ENCODE measurements around the gene EFNB3. TPM values are rescaled to one million over a fixed set of nuclear protein-coding genes. Genes with fewer than 3 reads are reported as not detected.

The EFNB3 gene
- total and polyA plus RNA-seq, 8 donors = 1.2 to 34.1 (median 30.4) TPM

GRCh38 chr17:7709031-7709430 is 4.0 kb downstream of the EFNB3 start:
- ATAC-seq (no peak), DNase-seq (no peak)
- Histone ChIP-seq H3K27me3 (peaks cover 19 to 88% of the 10 kb centered on the region in 2 donors), H3K4me1 (peaks cover 5 to 18% of the 10 kb centered on the region in 2 donors), H3K9me3 (no peaks in the 10 kb centered on the region), H3K4me3 (no peak overlapping the region), H3K36me3 (no peaks in the 10 kb centered on the region), H3K27ac (no peak overlapping the region)
- TF ChIP-seq, protein P1, sequence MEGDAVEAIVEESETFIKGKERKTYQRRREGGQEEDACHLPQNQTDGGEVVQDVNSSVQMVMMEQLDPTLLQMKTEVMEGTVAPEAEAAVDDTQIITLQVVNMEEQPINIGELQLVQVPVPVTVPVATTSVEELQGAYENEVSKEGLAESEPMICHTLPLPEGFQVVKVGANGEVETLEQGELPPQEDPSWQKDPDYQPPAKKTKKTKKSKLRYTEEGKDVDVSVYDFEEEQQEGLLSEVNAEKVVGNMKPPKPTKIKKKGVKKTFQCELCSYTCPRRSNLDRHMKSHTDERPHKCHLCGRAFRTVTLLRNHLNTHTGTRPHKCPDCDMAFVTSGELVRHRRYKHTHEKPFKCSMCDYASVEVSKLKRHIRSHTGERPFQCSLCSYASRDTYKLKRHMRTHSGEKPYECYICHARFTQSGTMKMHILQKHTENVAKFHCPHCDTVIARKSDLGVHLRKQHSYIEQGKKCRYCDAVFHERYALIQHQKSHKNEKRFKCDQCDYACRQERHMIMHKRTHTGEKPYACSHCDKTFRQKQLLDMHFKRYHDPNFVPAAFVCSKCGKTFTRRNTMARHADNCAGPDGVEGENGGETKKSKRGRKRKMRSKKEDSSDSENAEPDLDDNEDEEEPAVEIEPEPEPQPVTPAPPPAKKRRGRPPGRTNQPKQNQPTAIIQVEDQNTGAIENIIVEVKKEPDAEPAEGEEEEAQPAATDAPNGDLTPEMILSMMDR (IDR thresholded peaks at IDR 0.05) = no peak
- intact Hi-C loops (cut with DNase I) = no loop called here

DNA sequence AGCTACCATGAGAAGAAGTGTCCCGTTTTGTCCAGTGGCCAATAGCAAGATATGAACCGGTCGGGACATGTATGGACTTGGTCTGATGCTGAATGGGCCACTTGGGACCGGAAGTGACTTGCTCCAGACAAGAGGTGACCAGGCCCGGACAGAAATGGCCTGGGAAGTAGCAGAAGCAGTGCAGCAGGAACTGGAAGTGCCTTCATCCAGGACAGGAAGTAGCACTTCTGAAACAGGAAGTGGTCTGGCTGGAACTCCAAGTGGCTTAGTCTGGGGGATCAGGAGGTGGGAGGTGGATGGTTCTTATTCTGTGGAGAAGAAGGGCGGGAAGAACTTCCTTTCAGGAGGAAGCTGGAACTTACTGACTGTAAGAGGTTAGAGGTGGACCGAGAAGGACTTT is 5.3 kb downstream of the EFNB3 start:
- no peaks in the 10 kb centered on the region for H3K36me3 ChIP-seq
- TF ChIP-seq, protein P1 (IDR thresholded peaks at IDR 0.05) = no peak
- no peak overlapping the region for H3K27ac ChIP-seq
- H3K4me3 ChIP-seq = no peak overlapping the region
- no peak for DNase-seq
- H3K4me1 ChIP-seq = peaks cover 0 to 6% of the 10 kb centered on the region in 2 donors
- H3K27me3 ChIP-seq = peaks cover 16 to 88% of the 10 kb centered on the region in 2 donors
- no peaks in the 10 kb centered on the region for H3K9me3 ChIP-seq
- ATAC-seq = no peak
- intact Hi-C loops (cut with DNase I) = no loop called here

DNA sequence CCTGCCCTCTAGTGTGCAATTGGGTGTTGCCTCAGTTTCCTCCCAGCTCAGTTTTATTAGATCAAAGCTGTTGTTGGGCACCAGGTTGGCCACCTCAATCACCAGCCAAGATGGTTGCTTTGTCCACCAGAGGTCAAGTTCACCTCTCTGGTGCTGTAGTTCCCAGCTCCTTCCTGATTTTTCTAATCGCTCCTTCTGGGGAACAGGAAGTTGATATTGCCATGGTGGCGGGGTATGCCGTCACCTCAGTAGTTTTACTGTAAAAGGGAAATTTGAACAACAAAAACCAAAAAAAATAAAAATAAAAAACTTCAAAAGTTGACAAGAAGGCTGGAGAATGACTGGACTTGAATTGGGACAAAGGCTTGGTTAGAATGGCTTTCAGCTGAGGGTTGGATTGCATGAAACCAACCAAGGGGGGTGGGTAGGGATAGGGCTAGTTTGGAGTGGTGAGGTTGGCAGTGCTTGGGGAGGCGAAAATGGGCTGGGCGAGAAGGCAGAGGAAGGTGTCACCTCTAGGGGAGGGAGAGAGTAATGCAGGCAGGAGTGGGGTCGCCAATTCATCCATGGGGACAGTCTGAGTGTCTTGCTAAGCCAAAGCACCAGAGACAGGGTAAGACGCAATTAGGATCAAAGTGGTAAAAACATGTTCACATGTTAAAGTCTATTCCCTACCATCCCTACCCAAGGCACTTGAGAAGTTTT is 6.2 kb downstream of the EFNB3 start:
- intact Hi-C loops (cut with DNase I) = no loop called here
- TF ChIP-seq, protein P1 (IDR thresholded peaks at IDR 0.05) = no peak

GRCh38 chr17:7712111-7712771 is 7.2 kb downstream of the EFNB3 start:
- no peak overlapping the region for H3K27ac ChIP-seq
- ATAC-seq = no peak
- no peaks in the 10 kb centered on the region for H3K9me3 ChIP-seq
- H3K27me3 ChIP-seq = peaks cover 5 to 88% of the 10 kb centered on the region in 2 donors
- H3K4me3 ChIP-seq = no peak overlapping the region
- H3K4me1 ChIP-seq = peaks cover 0 to 15% of the 10 kb centered on the region in 2 donors
- no peak for DNase-seq
- TF ChIP-seq, protein P1 (IDR thresholded peaks at IDR 0.05) = no peak
- intact Hi-C loops (cut with DNase I) = no loop called here
- H3K36me3 ChIP-seq = no peaks in the 10 kb centered on the region

More for the DNA sequence above, 6.2 kb downstream of the EFNB3 start:
- Histone ChIP-seq H3K9me3 (no peaks in the 10 kb centered on the region), H3K27me3 (peaks cover 7 to 88% of the 10 kb centered on the region in 2 donors), H3K4me1 (peaks cover 0 to 5% of the 10 kb centered on the region in 2 donors), H3K27ac (no peak overlapping the region), H3K36me3 (no peaks in the 10 kb centered on the region), H3K4me3 (no peak overlapping the region)
- DNase-seq (no peak), ATAC-seq (no peak)

GRCh38 chr17:7713782-7714181 is 8.8 kb downstream of the EFNB3 start:
- peaks cover 0 to 25% of the 10 kb centered on the region in 2 donors for H3K4me1 ChIP-seq
- intact Hi-C loops (cut with DNase I) = no loop called here
- H3K27ac ChIP-seq = no peak overlapping the region
- DNase-seq = no peak
- H3K36me3 ChIP-seq = no peaks in the 10 kb centered on the region
- TF ChIP-seq, protein P1 (IDR thresholded peaks at IDR 0.05) = no peak
- H3K4me3 ChIP-seq = no peak overlapping the region
- peaks cover 5 to 88% of the 10 kb centered on the region in 2 donors for H3K27me3 ChIP-seq
- ATAC-seq = no peak
- no peaks in the 10 kb centered on the region for H3K9me3 ChIP-seq
